ENCODE results near the gene BICDL1. TPM values are rescaled to one million over a fixed set of nuclear protein-coding genes. Genes with fewer than 3 reads are reported as not detected.

Gene BICDL1
- total and polyA plus RNA-seq, 10 of the 15 experiments (the other 5 are each of a cell fraction or from before 2014, with no cell fraction given): 0.72 to 12.3 (median 4.2) TPM

DNA sequence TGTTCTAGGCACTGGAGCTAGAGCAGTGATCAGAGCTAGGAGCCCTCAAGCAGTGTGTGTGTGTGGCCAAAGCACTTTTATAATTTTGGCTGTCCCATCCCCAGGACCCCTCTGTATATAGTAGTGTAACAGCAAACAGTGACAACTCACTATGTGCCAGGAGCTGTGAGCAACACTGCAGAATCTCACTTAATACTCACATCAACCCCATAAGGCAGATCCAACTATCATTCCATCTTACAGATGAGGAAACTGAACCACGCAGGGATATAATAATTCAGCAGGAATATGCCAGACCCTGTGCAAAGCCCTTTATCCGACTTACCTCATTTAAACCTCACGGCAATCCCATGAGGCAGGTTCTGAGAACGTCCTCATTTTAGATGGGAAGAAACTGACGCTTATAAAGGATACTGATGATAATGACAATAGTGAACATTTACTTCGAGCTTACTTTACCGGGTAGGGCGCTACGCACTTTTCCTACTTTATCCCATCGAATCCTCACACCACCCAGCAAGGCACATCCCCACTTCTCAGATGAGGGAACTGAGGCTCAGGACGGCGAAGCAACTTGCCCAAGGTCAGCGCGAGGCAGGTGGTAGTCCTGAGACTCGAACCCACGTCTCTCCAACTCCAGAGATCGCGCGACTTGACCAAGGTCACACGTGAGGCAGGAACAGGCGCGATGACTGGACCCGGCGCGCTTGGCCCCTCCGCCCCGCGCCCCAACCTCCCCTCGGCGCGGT, 126.8 kb downstream of the BICDL1 start (continued):
- TF ChIP-seq ZZZ3 (IDR thresholded peaks at IDR 0.05; ENCODE audit: control insufficient read depth, insufficient read length, low read depth) (no peak), BMI1 (IDR thresholded peaks at IDR 0.05; ENCODE audit: borderline replicate concordance) (no peak), ZNF622 (IDR thresholded peaks at IDR 0.05) (no peak), MYB (IDR thresholded peaks at IDR 0.05; ENCODE audit: borderline replicate concordance, low read depth, low read length) (no peak), RCOR1 (conservative IDR thresholded peaks at IDR 0.05; ENCODE audit: low read depth, low read length) (0 out of 2 replicates have a peak, but pooled peaks have one; percentile 37), HCFC1 (IDR thresholded peaks at IDR 0.05; ENCODE audit: low read length) (no peak), CBX5 (IDR thresholded peaks at IDR 0.05; ENCODE audit: low read depth) (no peak), KDM1A (IDR thresholded peaks at IDR 0.05; ENCODE audit: borderline replicate concordance) (no peak), NBN (IDR thresholded peaks at IDR 0.05) (no peak), SPI1 (IDR thresholded peaks at IDR 0.05; ENCODE audit: borderline replicate concordance, insufficient read depth, low read depth, low read length) (no peak), LARP7 (IDR thresholded peaks at IDR 0.05) (no peak), SUZ12 (IDR thresholded peaks at IDR 0.05; ENCODE audit: unreplicated experiment) (no peak), POLR2AphosphoS2 (IDR thresholded peaks at IDR 0.05; ENCODE audit: low read depth, low read length) (no peak; the same call in 1 of the 2 replicates), BCL11A (IDR thresholded peaks at IDR 0.05; ENCODE audit: low read depth, low read length) (no peak), STAT1 (conservative IDR thresholded peaks at IDR 0.05) (no peak), WRNIP1 (IDR thresholded peaks at IDR 0.05; ENCODE audit: borderline replicate concordance, low read depth, low read length) (peak; percentile 54; the same call in 1 of the 2 replicates), ZNF207 (IDR thresholded peaks at IDR 0.05; ENCODE audit: borderline replicate concordance) (no peak), CREM (IDR thresholded peaks at IDR 0.05; ENCODE audit: low read depth) (no peak), MTA2 (IDR thresholded peaks at IDR 0.05; ENCODE audit: low read depth) (no peak), CHD2 (IDR thresholded peaks at IDR 0.05; ENCODE audit: borderline replicate concordance, low read depth, low read length) (peak; percentile 83), TCF3 (IDR thresholded peaks at IDR 0.05; ENCODE audit: borderline replicate concordance, insufficient read depth, low read depth, low read length) (no peak), EGR1 (IDR thresholded peaks at IDR 0.05; ENCODE audit: borderline replicate concordance in 1 of 2, low read depth in 2 of 2, low read length in 2 of 2) (no peak), BACH1 (IDR thresholded peaks at IDR 0.05; ENCODE audit: borderline replicate concordance) (no peak), FOXK2 (IDR thresholded peaks at IDR 0.05) (no peak)
- TF ChIP-seq, protein P1, sequence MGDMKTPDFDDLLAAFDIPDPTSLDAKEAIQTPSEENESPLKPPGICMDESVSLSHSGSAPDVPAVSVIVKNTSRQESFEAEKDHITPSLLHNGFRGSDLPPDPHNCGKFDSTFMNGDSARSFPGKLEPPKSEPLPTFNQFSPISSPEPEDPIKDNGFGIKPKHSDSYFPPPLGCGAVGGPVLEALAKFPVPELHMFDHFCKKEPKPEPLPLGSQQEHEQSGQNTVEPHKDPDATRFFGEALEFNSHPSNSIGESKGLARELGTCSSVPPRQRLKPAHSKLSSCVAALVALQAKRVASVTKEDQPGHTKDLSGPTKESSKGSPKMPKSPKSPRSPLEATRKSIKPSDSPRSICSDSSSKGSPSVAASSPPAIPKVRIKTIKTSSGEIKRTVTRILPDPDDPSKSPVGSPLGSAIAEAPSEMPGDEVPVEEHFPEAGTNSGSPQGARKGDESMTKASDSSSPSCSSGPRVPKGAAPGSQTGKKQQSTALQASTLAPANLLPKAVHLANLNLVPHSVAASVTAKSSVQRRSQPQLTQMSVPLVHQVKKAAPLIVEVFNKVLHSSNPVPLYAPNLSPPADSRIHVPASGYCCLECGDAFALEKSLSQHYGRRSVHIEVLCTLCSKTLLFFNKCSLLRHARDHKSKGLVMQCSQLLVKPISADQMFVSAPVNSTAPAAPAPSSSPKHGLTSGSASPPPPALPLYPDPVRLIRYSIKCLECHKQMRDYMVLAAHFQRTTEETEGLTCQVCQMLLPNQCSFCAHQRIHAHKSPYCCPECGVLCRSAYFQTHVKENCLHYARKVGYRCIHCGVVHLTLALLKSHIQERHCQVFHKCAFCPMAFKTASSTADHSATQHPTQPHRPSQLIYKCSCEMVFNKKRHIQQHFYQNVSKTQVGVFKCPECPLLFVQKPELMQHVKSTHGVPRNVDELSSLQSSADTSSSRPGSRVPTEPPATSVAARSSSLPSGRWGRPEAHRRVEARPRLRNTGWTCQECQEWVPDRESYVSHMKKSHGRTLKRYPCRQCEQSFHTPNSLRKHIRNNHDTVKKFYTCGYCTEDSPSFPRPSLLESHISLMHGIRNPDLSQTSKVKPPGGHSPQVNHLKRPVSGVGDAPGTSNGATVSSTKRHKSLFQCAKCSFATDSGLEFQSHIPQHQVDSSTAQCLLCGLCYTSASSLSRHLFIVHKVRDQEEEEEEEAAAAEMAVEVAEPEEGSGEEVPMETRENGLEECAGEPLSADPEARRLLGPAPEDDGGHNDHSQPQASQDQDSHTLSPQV (IDR thresholded peaks at IDR 0.05): no peak
- TF ChIP-seq, protein P2, sequence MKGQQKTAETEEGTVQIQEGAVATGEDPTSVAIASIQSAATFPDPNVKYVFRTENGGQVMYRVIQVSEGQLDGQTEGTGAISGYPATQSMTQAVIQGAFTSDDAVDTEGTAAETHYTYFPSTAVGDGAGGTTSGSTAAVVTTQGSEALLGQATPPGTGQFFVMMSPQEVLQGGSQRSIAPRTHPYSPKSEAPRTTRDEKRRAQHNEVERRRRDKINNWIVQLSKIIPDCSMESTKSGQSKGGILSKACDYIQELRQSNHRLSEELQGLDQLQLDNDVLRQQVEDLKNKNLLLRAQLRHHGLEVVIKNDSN (IDR thresholded peaks at IDR 0.05; ENCODE audit: borderline replicate concordance, extremely low read length, insufficient read depth, low read depth, low read length): no peak
- TF ChIP-seq, protein P3, sequence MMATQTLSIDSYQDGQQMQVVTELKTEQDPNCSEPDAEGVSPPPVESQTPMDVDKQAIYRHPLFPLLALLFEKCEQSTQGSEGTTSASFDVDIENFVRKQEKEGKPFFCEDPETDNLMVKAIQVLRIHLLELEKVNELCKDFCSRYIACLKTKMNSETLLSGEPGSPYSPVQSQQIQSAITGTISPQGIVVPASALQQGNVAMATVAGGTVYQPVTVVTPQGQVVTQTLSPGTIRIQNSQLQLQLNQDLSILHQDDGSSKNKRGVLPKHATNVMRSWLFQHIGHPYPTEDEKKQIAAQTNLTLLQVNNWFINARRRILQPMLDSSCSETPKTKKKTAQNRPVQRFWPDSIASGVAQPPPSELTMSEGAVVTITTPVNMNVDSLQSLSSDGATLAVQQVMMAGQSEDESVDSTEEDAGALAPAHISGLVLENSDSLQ (IDR thresholded peaks at IDR 0.05): no peak
